Right lobe of liver (tissue), 4 donors: ENCODE measurements around the gene CDC42EP3.

Experiments used
- POLR2A ChIP-seq: fragments of 450-650 bp; IDR thresholded peaks from one replicate; pipeline ENCODE4 v1.6.1; 2017; ENCODE audit warnings: antibody characterized with exemption, mild to moderate bottlenecking
- TF ChIP-seq, protein P1 (sequence below), 4 donors: fragments of 200-600 bp in 3 of 4; fragments of 450-650 bp in 1 of 4; IDR thresholded peaks; one replicate each; pipeline versions ENCODE4 v1.5.1 to v1.8.0; 2016 to 2022; ENCODE audit warnings: antibody characterized with exemption in 4 of 4, mild to moderate bottlenecking in 2 of 4
- donor health status: DM: no; HTN: no; CAD: no.
- donor health status: DM: no; HTN: no; CAD: no.
- donor health status: DM: no; HTN: yes; CAD: no.

DNA sequence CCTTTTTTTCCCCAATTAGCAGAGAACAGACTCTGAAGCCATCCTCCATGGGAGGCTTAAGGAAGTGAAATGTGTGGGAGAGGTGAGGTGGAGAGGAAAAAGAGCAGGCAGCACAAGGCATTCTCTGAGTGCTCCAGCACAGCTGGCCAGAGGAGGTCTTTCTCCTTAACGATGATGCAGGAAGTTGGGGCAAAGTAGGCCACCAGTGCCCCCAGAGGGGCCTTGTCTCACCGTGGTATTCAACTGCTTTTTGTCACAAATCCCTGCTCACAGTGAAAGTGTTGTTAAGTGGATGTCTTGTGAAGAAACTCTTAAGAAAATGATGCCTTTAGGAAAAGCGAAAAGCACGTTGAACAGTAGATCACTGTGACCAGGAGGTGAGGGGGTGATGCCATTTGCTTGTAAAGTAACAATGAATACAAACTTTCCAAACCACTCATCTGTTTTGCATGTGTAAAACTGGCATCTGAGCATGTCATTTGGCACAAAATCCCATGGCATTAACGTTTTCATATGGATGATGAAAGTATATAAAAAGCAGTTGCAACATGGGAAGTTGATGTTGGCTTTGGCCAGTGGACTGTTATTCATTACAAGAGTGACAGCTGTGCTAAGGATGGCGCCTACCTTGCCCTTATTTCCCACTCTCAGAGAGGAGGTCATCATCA is 49.2 kb upstream of the CDC42EP3 start:
- TF ChIP-seq, protein P1, sequence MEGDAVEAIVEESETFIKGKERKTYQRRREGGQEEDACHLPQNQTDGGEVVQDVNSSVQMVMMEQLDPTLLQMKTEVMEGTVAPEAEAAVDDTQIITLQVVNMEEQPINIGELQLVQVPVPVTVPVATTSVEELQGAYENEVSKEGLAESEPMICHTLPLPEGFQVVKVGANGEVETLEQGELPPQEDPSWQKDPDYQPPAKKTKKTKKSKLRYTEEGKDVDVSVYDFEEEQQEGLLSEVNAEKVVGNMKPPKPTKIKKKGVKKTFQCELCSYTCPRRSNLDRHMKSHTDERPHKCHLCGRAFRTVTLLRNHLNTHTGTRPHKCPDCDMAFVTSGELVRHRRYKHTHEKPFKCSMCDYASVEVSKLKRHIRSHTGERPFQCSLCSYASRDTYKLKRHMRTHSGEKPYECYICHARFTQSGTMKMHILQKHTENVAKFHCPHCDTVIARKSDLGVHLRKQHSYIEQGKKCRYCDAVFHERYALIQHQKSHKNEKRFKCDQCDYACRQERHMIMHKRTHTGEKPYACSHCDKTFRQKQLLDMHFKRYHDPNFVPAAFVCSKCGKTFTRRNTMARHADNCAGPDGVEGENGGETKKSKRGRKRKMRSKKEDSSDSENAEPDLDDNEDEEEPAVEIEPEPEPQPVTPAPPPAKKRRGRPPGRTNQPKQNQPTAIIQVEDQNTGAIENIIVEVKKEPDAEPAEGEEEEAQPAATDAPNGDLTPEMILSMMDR (IDR thresholded peaks at IDR 0.05): no peak
- no peak for TF ChIP-seq POLR2A
